Endodermal cell (in vitro differentiated cells): Measurements from ENCODE around the gene SOX8. TPM values are rescaled to one million over a fixed set of nuclear protein-coding genes. Genes with fewer than 3 reads are reported as not detected.

Experiments
- DNase-seq: peaks from one replicate; pipeline ENCODE4 v3.0.0-alpha.2; 2017
- H3K27ac ChIP-seq: 2 replicates; pipeline ENCODE4 v1.5.1; 2013; ENCODE audit warnings: mild to moderate bottlenecking, low read depth, low read length, moderate library complexity
- H3K27me3 ChIP-seq: 2 replicates; pipeline ENCODE4 v1.6.1; 2013; ENCODE audit warnings: mild to moderate bottlenecking, low read length, moderate library complexity; ENCODE audit not compliant: insufficient read depth, control insufficient read depth, poor library complexity, severe bottlenecking
- H3K36me3 ChIP-seq: 2 replicates; pipeline ENCODE4 v1.7.0; 2013; ENCODE audit warnings: mild to moderate bottlenecking, low read length, moderate library complexity; ENCODE audit not compliant: control insufficient read depth, insufficient read depth
- H3K4me1 ChIP-seq: one replicate; pipeline ENCODE4 v1.7.0; 2013; ENCODE audit warnings: low read length; ENCODE audit not compliant: control insufficient read depth, insufficient read depth
- H3K4me3 ChIP-seq: 2 replicates; pipeline ENCODE4 v1.5.1; 2013; ENCODE audit warnings: mild to moderate bottlenecking, low read length, moderate library complexity
- H3K9ac ChIP-seq: 2 replicates; pipeline ENCODE4 v1.6.1; 2013; ENCODE audit warnings: mild to moderate bottlenecking, low read length, moderate library complexity; ENCODE audit not compliant: poor library complexity, severe bottlenecking; ENCODE audit errors: extremely low read depth
- H3K9me3 ChIP-seq: 2 replicates; pipeline ENCODE4 v1.6.1; 2013; ENCODE audit warnings: mild to moderate bottlenecking, low read length, moderate library complexity; ENCODE audit not compliant: control insufficient read depth
- H3K27ac Mint-ChIP-seq: 2 replicates; pipeline ENCODE4 v1.8.0; 2020; ENCODE audit warnings: mixed read lengths
- H3K27me3 Mint-ChIP-seq: 2 replicates; pipeline ENCODE4 v1.8.0; 2021; ENCODE audit warnings: mild to moderate bottlenecking, mixed read lengths; ENCODE audit not compliant: insufficient read depth
- H3K36me3 Mint-ChIP-seq: 2 replicates; pipeline ENCODE4 v1.8.0; 2020; ENCODE audit warnings: low read depth, mixed read lengths
- H3K4me1 Mint-ChIP-seq: 2 replicates; pipeline ENCODE4 v1.8.0; 2020; ENCODE audit warnings: mixed read lengths
- H3K4me3 Mint-ChIP-seq: 2 replicates; pipeline ENCODE4 v1.8.0; 2020; ENCODE audit warnings: mild to moderate bottlenecking, moderate library complexity, mixed read lengths
- H3K9me3 Mint-ChIP-seq: 2 replicates; pipeline ENCODE4 v1.8.0; 2020; ENCODE audit warnings: mild to moderate bottlenecking, mixed read lengths
- WGBS, 2 experiments: methylation state at CpG; one replicate each; pipeline versions ENCODE4 v1.1.5 to v1.1.7; 2013; ENCODE audit warnings: missing lambda C conversion rate in 2 of 2, mixed read lengths in 1 of 2; ENCODE audit not compliant: insufficient coverage in 1 of 2, insufficient read length in 1 of 2; 5-methylcytosine and 5-hydroxymethylcytosine counted together
- total RNA-seq, 2 donors: library from RNA; stranded (reverse); fragmentation: NEBNext Ultra II Directional in 1 of 2; extraction: Animal tissue kit (Norgen Biotek cat#: 25700) in 1 of 2; gene quantifications; 2 replicates in 1 of 2; 3 replicates in 1 of 2; pipeline ENCODE4 v1.2.1, GENCODE V29; 2021
- TF ChIP-seq, protein P1 (sequence below): fragments of 200-600 bp; sonication (generic); conservative IDR thresholded peaks from 2 replicates; pipeline ENCODE4 v1.5.0; 2021; ENCODE audit warnings: antibody characterized with exemption, mild to moderate bottlenecking

SOX8 gene
- total RNA-seq, 2 donors from 2014 or later: 0.69 to 5.1 TPM

DNA sequence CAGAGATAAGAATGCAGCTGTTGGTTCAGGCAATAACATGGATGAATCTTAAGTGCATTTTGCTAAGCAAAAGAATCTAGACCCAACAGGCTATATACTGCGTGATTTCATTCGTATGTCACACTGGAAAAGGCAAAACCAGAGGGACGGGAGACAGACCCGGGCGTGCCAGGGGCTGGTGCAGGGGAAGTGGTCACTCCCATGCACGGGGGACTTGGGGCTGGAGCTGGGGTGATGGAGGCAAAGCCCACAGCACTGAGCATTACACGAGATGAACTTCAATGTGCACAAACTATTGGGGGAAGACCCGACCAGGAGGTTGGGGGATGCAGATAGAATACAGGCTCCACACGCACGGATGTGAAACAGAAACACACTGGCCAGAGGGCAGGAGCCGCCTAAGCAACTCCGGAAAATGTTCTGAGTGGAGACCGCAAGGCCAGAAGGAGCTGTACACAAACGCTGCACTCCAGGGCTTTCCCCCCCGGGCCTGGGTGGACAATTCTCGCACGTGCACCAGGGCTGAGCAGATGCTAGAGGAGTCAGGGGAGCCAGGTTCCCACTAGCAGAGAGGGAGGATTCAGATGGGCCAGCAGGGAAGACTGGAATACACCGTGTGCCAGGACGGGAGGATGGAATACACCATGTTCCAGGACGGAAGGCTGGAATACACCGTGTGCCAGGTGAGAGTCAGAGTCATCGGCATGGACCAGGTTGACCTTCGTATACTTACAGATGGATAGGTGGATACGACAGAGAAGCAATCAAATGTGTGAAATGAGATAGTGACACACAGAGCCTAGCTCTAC lies 22.1 kb upstream of the SOX8 start:
- Mint-ChIP-seq H3K27me3 (no peaks in the 10 kb centered on the region), H3K4me1 (no peaks in the 10 kb centered on the region), H3K27ac (no peak overlapping the region), H3K4me3 (no peak overlapping the region), H3K36me3 (peaks cover under 1% of the 10 kb centered on the region), H3K9me3 (no peaks in the 10 kb centered on the region)
- Histone ChIP-seq H3K9ac (no peak overlapping the region), H3K27me3 (no peaks in the 10 kb centered on the region), H3K4me3 (no peak overlapping the region), H3K4me1 (no peaks in the 10 kb centered on the region), H3K9me3 (no peaks in the 10 kb centered on the region), H3K36me3 (no peaks in the 10 kb centered on the region), H3K27ac (no peak overlapping the region)
- 91 to 95% methylated on average over 24 of the region's 24 CpGs for WGBS, 2 experiments
- no peak for DNase-seq
- TF ChIP-seq, protein P1, sequence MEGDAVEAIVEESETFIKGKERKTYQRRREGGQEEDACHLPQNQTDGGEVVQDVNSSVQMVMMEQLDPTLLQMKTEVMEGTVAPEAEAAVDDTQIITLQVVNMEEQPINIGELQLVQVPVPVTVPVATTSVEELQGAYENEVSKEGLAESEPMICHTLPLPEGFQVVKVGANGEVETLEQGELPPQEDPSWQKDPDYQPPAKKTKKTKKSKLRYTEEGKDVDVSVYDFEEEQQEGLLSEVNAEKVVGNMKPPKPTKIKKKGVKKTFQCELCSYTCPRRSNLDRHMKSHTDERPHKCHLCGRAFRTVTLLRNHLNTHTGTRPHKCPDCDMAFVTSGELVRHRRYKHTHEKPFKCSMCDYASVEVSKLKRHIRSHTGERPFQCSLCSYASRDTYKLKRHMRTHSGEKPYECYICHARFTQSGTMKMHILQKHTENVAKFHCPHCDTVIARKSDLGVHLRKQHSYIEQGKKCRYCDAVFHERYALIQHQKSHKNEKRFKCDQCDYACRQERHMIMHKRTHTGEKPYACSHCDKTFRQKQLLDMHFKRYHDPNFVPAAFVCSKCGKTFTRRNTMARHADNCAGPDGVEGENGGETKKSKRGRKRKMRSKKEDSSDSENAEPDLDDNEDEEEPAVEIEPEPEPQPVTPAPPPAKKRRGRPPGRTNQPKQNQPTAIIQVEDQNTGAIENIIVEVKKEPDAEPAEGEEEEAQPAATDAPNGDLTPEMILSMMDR: no peak

GRCh38 chr16:962366-962765 lies 19.2 kb upstream of the SOX8 start:
- Mint-ChIP-seq H3K27ac (no peak overlapping the region), H3K27me3 (peaks cover 1% of the 10 kb centered on the region)

DNA sequence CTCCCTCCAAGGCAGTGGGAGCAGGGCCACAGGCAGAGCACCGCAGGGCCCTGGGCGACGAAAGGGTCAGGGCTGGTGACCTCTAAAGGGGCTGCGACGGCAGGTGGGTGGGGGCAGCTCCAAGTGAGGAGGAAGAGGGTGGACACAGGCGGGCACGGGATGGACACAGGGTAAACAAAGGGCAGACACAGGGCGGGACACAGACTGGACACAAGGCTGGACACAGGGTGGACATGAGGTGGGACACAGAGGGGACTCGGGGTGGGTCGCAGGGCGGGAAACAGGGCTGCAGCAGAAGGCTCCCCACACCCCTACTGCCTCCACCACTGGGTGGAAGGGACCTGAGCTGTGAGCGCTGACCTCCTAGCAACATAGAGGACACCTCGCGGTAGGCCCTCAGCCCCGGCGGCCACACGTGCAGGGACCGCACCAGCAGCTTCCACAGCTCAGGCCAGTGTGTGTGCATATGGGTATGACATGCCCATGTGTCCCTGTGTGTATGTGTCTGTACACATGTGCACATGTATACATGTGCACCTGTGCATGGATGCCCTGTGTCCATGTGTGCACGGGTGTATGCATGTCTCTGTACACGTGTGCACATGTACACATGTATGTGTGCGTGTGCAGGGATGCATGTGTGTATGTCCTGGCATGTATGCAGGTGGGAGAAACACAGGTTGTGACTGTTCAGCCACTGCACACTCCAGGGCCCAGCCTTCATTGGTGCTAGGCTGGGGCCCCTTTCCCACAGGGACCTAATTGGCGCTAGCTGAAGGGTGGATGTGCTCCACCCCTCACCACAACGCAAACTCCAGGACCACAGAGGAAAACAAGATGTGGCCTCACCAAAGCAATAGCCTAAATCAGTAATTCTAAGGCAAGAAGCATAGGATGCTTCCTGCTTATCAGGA lies 18.4 kb upstream of the SOX8 start:
- no peak overlapping the region for H3K4me3 Mint-ChIP-seq
- no peak for DNase-seq
- Histone ChIP-seq H3K9me3 (peaks cover 4% of the 10 kb centered on the region), H3K36me3 (peaks cover 3% of the 10 kb centered on the region), H3K27ac (no peak overlapping the region), H3K4me3 (no peak overlapping the region), H3K4me1 (no peaks in the 10 kb centered on the region), H3K9ac (no peak overlapping the region), H3K27me3 (no peaks in the 10 kb centered on the region)
- peaks cover 19% of the 10 kb centered on the region for H3K36me3 Mint-ChIP-seq
- TF ChIP-seq, protein P1: no peak
- 93 to 94% methylated on average over 15 to 21 of the region's 23 CpGs for WGBS, 2 experiments
- peaks cover under 1% of the 10 kb centered on the region for H3K4me1 Mint-ChIP-seq
- H3K27ac Mint-ChIP-seq: no peak overlapping the region
- peaks cover 15% of the 10 kb centered on the region for H3K9me3 Mint-ChIP-seq
- peaks cover 1% of the 10 kb centered on the region for H3K27me3 Mint-ChIP-seq

More at GRCh38 chr16:962366-962765, 19.2 kb upstream of the SOX8 start:
- Histone ChIP-seq H3K9me3 (peaks cover 4% of the 10 kb centered on the region), H3K27ac (no peak overlapping the region), H3K9ac (no peak overlapping the region), H3K4me1 (no peaks in the 10 kb centered on the region), H3K36me3 (peaks cover 3% of the 10 kb centered on the region), H3K27me3 (no peaks in the 10 kb centered on the region), H3K4me3 (no peak overlapping the region)
- Mint-ChIP-seq H3K4me1 (no peaks in the 10 kb centered on the region), H3K36me3 (peaks cover 19% of the 10 kb centered on the region), H3K9me3 (peaks cover 15% of the 10 kb centered on the region), H3K4me3 (no peak overlapping the region)
- TF ChIP-seq, protein P1: no peak
- 93 to 100% methylated on average over 1 to 21 of the region's 22 CpGs for WGBS, 2 experiments
- DNase-seq: no peak
